Keratinocyte (primary cell): ENCODE data around the gene MICALL2. TPM values are rescaled to one million over a fixed set of nuclear protein-coding genes. Genes with fewer than 3 reads are reported as not detected.

Source experiments
- DNase-seq: peaks from one replicate; pipeline ENCODE4 v3.0.0-alpha.2; 2011; ENCODE audit warnings: low read depth, missing footprints, low spot score
- FAIRE-seq: peaks from 2 replicates; lab custom pipeline; 2011; peaks lifted over from hg19 to GRCh38; lab: Jason Lieb, UNC
- H2AFZ ChIP-seq: 2 replicates; pipeline ENCODE4 v1.6.0; 2012; ENCODE audit warnings: low read length, control low read depth, inconsistent platforms; ENCODE audit not compliant: control insufficient read depth
- H3K27ac ChIP-seq: 2 replicates; pipeline ENCODE4 v1.5.1; 2011; ENCODE audit warnings: low read length; ENCODE audit not compliant: control insufficient read depth, insufficient read depth
- H3K27me3 ChIP-seq: 3 replicates; pipeline ENCODE4 v1.6.0; 2011; ENCODE audit warnings: low read length; ENCODE audit not compliant: control insufficient read depth, insufficient read depth; ENCODE audit errors: extremely low read depth
- H3K36me3 ChIP-seq, 2 experiments: 2 replicates in 1 of 2; 3 replicates in 1 of 2; pipeline ENCODE4 v1.5.1; 2011; ENCODE audit warnings: low read length in 2 of 2, mild to moderate bottlenecking in 1 of 2; ENCODE audit not compliant: control insufficient read depth in 2 of 2, insufficient read depth in 2 of 2; ENCODE audit errors: extremely low read depth in 1 of 2
- H3K4me1 ChIP-seq: 3 replicates; pipeline ENCODE4 v1.5.1; 2011; ENCODE audit warnings: low read length; ENCODE audit not compliant: control insufficient read depth, insufficient read depth; ENCODE audit errors: extremely low read depth
- H3K4me2 ChIP-seq: 3 replicates; pipeline ENCODE4 v1.6.0; 2011; ENCODE audit warnings: low read depth, low read length; ENCODE audit not compliant: control insufficient read depth, insufficient read depth; ENCODE audit errors: extremely low read depth
- H3K4me3 ChIP-seq, 3 experiments: fragments of 200-600 bp in 1 of 3; sonication (generic) in 1 of 3; 2 replicates in 2 of 3; 3 replicates in 1 of 3; pipeline ENCODE4 v1.5.1; 2011 to 2016; ENCODE audit warnings: low read length in 3 of 3, mild to moderate bottlenecking in 3 of 3, control low read depth in 2 of 3, inconsistent platforms in 1 of 3, low read depth in 1 of 3, mixed read lengths in 1 of 3, mixed run types in 1 of 3, moderate library complexity in 1 of 3; ENCODE audit not compliant: control insufficient read depth in 2 of 3, insufficient read depth in 2 of 3; ENCODE audit errors: extremely low read depth in 1 of 3
- H3K79me2 ChIP-seq: 2 replicates; pipeline ENCODE4 v1.6.0; 2012; ENCODE audit warnings: low read length; ENCODE audit not compliant: control insufficient read depth, insufficient read depth
- H3K9ac ChIP-seq: 3 replicates; pipeline ENCODE4 v1.6.0; 2011; ENCODE audit warnings: low read length; ENCODE audit not compliant: control insufficient read depth, insufficient read depth; ENCODE audit errors: extremely low read depth
- H3K9me1 ChIP-seq: 3 replicates; pipeline ENCODE4 v1.6.0; 2011; ENCODE audit warnings: low read length; ENCODE audit not compliant: control insufficient read depth, insufficient read depth; ENCODE audit errors: extremely low read depth
- H3K9me3 ChIP-seq: 2 replicates; pipeline ENCODE4 v1.5.1; 2012; ENCODE audit warnings: low read depth, low read length; ENCODE audit not compliant: control insufficient read depth
- H4K20me1 ChIP-seq: 3 replicates; pipeline ENCODE4 v1.6.0; 2011; ENCODE audit warnings: low read length; ENCODE audit not compliant: control insufficient read depth, insufficient read depth; ENCODE audit errors: extremely low read depth
- CTCF ChIP-seq, 3 experiments: IDR thresholded peaks in 1 of 3; conservative IDR thresholded peaks in 1 of 3; optimal IDR thresholded peaks in 1 of 3; 2 replicates in 2 of 3; 3 replicates in 1 of 3; pipeline versions ENCODE3 to v1.5.1; 2011; ENCODE audit warnings: low read length in 3 of 3, mild to moderate bottlenecking in 3 of 3, moderate library complexity in 2 of 3, control low read depth in 1 of 3, inconsistent platforms in 1 of 3; ENCODE audit not compliant: insufficient read depth in 2 of 3; ENCODE audit errors: extremely low read depth in 1 of 3
- EZH2 ChIP-seq: IDR thresholded peaks from one replicate; pipeline ENCODE4 v1.6.1; 2012; ENCODE audit warnings: inconsistent platforms, mild to moderate bottlenecking, low read length, moderate library complexity
- dilution Hi-C: fragments of 300-500 bp; cut with MboI; formaldehyde crosslinking; loops from one replicate; pipeline ENCODE4 v1.7.0; 2020; ENCODE audit warnings: low sequenced_read_pairs; ENCODE audit not compliant: extremely low pct_ligation_motif_present
- polyA plus RNA-seq, 5 experiments: library from polyadenylated mRNA; depleted of rRNA in 3 of 5; stranded (reverse) in 3 of 5; stranded (forward) in 1 of 5; unstranded in 1 of 5; fragments of >200 nt; gene quantifications; 1 replicate in 1 of 5; 2 replicates in 3 of 5; 3 replicates in 1 of 5; pipeline versions ENCODE4 v1.2.1 to v1.2.3, GENCODE V29; 2011 to 2012; ENCODE audit warnings: missing spikeins in 2 of 5, low read depth in 1 of 5, low replicate concordance in 1 of 5

The MICALL2 gene
- polyA plus RNA-seq, 1 donor (not counting 4 experiments of a cell fraction or from before 2014, with no cell fraction given): 10.4 TPM

- Histone ChIP-seq H3K9me3 (no peaks in the 10 kb centered on the region), H3K9ac (no peak overlapping the region), H3K36me3 (no peaks in the 10 kb centered on the region), H3K27me3 (peaks cover 23% of the 10 kb centered on the region), H2AFZ (no peak overlapping the region), H3K9me1 (no peaks in the 10 kb centered on the region), H4K20me1 (no peaks in the 10 kb centered on the region), H3K4me2 (no peak overlapping the region), H3K27ac (no peak overlapping the region), H3K4me1 (peaks cover 3% of the 10 kb centered on the region), H3K4me3 (no peak overlapping the region), H3K79me2 (no peaks in the 10 kb centered on the region)
- DNase-seq (no peak), FAIRE-seq (no peak)
- TF ChIP-seq CTCF (optimal IDR thresholded peaks at IDR 0.05 in 1 of 3, IDR thresholded peaks at IDR 0.05 in 1 of 3, conservative IDR thresholded peaks at IDR 0.05 in 1 of 3; ENCODE audit: extremely low read depth in 1 of 3, insufficient read depth in 2 of 3, low read length in 3 of 3) (no peak), EZH2 (no peak)
- dilution Hi-C loops: no loop called here
Observed at GRCh38 chr7:1418505-1419309, 40.6 kb downstream of the MICALL2 start.

DNA sequence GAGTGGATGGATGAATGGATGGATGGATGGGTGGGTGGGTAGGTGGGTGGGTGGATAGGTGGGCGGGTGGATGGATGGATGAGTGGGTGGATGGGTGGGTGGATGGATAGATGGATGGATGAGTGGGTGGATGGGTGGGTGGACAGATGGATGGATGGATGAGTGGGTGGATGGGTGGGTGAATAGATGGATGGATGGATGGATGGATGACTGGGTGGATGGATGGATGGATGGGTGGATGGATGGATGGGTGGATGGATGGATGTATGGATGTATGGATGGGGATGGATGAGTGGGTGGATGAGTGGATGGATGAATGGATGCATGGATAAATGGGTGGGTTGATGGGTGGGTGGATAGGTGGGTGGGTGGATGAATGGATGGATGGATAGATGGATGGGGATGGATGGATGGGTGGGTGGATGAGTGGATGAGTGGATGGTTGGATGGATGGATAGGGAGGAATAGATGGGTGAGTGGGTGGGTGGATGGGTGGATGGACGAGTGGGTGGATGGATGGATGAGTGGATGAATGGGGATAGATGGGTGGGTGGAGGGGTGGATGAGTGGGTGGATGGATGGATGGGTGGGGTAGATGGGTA lies 43.8 kb downstream of the MICALL2 start:
- Histone ChIP-seq H3K27me3 (peaks cover 5% of the 10 kb centered on the region), H3K9me3 (no peaks in the 10 kb centered on the region), H3K4me2 (no peak overlapping the region), H3K79me2 (no peaks in the 10 kb centered on the region), H3K9ac (no peak overlapping the region), H4K20me1 (no peaks in the 10 kb centered on the region), H3K4me3 (no peak overlapping the region), H3K27ac (no peak overlapping the region), H2AFZ (no peak overlapping the region), H3K9me1 (no peaks in the 10 kb centered on the region), H3K36me3 (no peaks in the 10 kb centered on the region), H3K4me1 (no peaks in the 10 kb centered on the region)
- DNase-seq (no peak), FAIRE-seq (no peak)
- no peak for TF ChIP-seq CTCF (optimal IDR thresholded peaks at IDR 0.05 in 1 of 3, IDR thresholded peaks at IDR 0.05 in 1 of 3, conservative IDR thresholded peaks at IDR 0.05 in 1 of 3; ENCODE audit: extremely low read depth in 1 of 3, insufficient read depth in 2 of 3, low read length in 3 of 3)
- TF ChIP-seq EZH2: no peak
- dilution Hi-C loops: no loop called here
